Measurements from ENCODE around the gene TRUB2. TPM values are rescaled to one million over a fixed set of nuclear protein-coding genes. Genes with fewer than 3 reads are reported as not detected.

The TRUB2 gene
- total RNA-seq, 1 experiment from 2014 or later = 34.1 TPM

DNA sequence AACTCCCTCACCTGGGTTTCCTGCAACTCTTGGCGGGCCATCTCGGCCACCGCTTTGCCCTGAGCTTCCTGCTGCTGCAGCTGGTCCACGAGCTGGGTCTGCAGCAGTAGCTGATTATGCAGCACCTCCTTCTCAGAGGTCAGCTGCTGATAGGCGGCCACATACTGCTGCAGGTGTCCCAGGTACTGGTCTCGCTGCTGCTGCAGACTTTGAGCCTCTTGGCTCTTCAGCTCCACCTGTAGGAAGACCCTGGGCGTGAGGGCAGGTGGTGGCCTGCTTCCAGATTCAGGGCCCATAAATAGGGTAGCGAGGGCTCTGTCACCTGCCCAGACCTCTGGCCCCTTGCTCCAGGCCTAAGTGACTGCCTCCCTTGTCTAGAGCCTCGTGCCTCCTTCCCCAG is 63.1 kb downstream of the TRUB2 start:
- peaks cover 3% of the 10 kb centered on the region; the same call in 1 of the 2 replicates for H3K36me3 ChIP-seq (ENCODE audit: control insufficient read depth, insufficient read depth, low read length)
- ChIA-PET POLR2A (interaction anchor here (0.7 kb wide), 1 partner anchor 17 kb away, joined by 5 read pairs; the partner anchor contains the start of genes GOLGA2 and SWI5), CTCF (interaction anchor here (0.6 to 1.2 kb wide), 4 partner anchors 9 to 194 kb away, joined by 3 to 13 read pairs (median 4); no protein-coding TSS in a partner anchor)
- no peaks in the 10 kb centered on the region for H3K27me3 ChIP-seq (replicated peaks; ENCODE audit: control insufficient read depth, insufficient read depth, low read length)
- no peak overlapping the region for H3K27ac Mint-ChIP-seq (ENCODE audit: unreplicated experiment)
- H3K9me3 Mint-ChIP-seq (ENCODE audit: unreplicated experiment) = no peaks in the 10 kb centered on the region
- no peaks in the 10 kb centered on the region for H3K9me3 ChIP-seq
- H3K4me3 Mint-ChIP-seq (ENCODE audit: unreplicated experiment) = no peak overlapping the region
- TF ChIP-seq, protein P1, sequence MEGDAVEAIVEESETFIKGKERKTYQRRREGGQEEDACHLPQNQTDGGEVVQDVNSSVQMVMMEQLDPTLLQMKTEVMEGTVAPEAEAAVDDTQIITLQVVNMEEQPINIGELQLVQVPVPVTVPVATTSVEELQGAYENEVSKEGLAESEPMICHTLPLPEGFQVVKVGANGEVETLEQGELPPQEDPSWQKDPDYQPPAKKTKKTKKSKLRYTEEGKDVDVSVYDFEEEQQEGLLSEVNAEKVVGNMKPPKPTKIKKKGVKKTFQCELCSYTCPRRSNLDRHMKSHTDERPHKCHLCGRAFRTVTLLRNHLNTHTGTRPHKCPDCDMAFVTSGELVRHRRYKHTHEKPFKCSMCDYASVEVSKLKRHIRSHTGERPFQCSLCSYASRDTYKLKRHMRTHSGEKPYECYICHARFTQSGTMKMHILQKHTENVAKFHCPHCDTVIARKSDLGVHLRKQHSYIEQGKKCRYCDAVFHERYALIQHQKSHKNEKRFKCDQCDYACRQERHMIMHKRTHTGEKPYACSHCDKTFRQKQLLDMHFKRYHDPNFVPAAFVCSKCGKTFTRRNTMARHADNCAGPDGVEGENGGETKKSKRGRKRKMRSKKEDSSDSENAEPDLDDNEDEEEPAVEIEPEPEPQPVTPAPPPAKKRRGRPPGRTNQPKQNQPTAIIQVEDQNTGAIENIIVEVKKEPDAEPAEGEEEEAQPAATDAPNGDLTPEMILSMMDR (IDR thresholded peaks at IDR 0.05; ENCODE audit: insufficient read depth in 1 of 2, low read depth in 1 of 2, low read length in 1 of 2, severe bottlenecking in 1 of 2, unreplicated experiment in 1 of 2) = peak in 1 of 2 experiments; percentile 40
- no TSS peak for BruUV-seq (replicated peaks)
- peaks cover 56% of the 10 kb centered on the region for H3K36me3 Mint-ChIP-seq (ENCODE audit: insufficient read depth, unreplicated experiment)
- intact Hi-C loops (cut with micrococcal nuclease; ENCODE audit: unreplicated experiment) = no loop called here
- no peaks in the 10 kb centered on the region for H3K4me1 ChIP-seq
- peak in 1 of 2 experiments; percentile 48 for DNase-seq
- no peaks in the 10 kb centered on the region for H3K27me3 Mint-ChIP-seq (ENCODE audit: insufficient read depth, unreplicated experiment)
- no peaks in the 10 kb centered on the region for H3K4me1 Mint-ChIP-seq (ENCODE audit: low read depth, unreplicated experiment)
- no peak overlapping the region for H3K4me3 ChIP-seq (ENCODE audit: low read depth, low read length)

DNA sequence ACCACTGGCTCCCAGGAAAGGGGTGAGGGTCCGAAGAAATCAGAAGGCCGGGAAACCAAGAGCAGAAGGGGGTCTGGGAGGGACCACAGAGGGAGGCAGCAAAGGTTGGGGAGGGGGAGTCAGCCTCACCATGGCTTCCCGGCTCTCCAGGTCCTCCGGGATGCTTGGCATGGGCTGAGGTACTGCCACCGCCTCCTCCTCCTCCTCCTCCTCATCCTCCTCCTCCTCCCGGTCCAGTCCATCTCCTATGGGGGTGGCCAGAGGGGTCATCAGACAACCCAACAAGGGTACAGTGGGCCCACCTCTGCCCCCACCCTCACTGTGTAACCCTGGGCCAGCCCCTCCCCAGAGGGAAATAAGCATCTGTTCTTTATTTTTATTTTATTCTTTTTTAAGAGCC is 63.9 kb downstream of the TRUB2 start:
- Mint-ChIP-seq H3K4me1 (ENCODE audit: low read depth, unreplicated experiment) (no peaks in the 10 kb centered on the region), H3K27me3 (ENCODE audit: insufficient read depth, unreplicated experiment) (no peaks in the 10 kb centered on the region), H3K27ac (ENCODE audit: unreplicated experiment) (peak overlapping the region; percentile 56), H3K9me3 (ENCODE audit: unreplicated experiment) (no peaks in the 10 kb centered on the region), H3K4me3 (ENCODE audit: unreplicated experiment) (no peak overlapping the region), H3K36me3 (ENCODE audit: insufficient read depth, unreplicated experiment) (peaks cover 56% of the 10 kb centered on the region)
- no TSS peak for BruUV-seq (replicated peaks)
- no peak for DNase-seq
- ChIA-PET POLR2A (no interaction called here), CTCF (interaction anchor here (0.8 to 1.2 kb wide), 2 partner anchors 37 to 65 kb away, joined by 3 to 7 read pairs; no protein-coding TSS in a partner anchor)
- Histone ChIP-seq H3K27me3 (replicated peaks; ENCODE audit: control insufficient read depth, insufficient read depth, low read length) (no peaks in the 10 kb centered on the region), H3K4me1 (no peaks in the 10 kb centered on the region), H3K4me3 (ENCODE audit: low read depth, low read length) (no peak overlapping the region), H3K9me3 (no peaks in the 10 kb centered on the region), H3K36me3 (ENCODE audit: control insufficient read depth, insufficient read depth, low read length) (peaks cover 3% of the 10 kb centered on the region; the same call in 1 of the 2 replicates)
- TF ChIP-seq, protein P1 (IDR thresholded peaks at IDR 0.05; ENCODE audit: insufficient read depth in 1 of 2, low read depth in 1 of 2, low read length in 1 of 2, severe bottlenecking in 1 of 2, unreplicated experiment in 1 of 2) = no peak
- intact Hi-C loops (cut with micrococcal nuclease; ENCODE audit: unreplicated experiment) = no loop called here

DNA sequence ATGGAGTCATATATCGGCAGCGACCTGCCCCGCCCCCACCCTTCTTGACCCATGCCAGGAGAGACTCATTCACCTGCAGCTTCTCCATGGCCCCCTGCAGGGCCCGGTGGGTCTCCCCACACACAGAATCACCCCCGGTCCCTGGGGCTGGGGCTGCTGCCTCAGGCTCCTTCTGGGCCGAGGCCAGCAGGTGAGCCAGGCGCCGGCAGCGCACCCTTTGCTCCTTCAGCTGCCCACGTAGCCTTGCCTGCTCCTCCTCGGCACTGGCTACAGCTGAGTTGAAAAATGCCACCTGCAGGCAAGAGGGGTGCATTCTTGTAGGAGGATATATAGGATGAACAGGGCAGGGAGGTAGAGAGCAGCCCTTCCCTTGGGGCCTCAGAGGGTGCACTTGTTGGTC is 64.3 kb downstream of the TRUB2 start:
- Histone ChIP-seq H3K9me3 (no peaks in the 10 kb centered on the region), H3K4me3 (ENCODE audit: low read depth, low read length) (no peak overlapping the region), H3K36me3 (ENCODE audit: control insufficient read depth, insufficient read depth, low read length) (peaks cover 3% of the 10 kb centered on the region; the same call in 1 of the 2 replicates), H3K4me1 (no peaks in the 10 kb centered on the region), H3K27me3 (replicated peaks; ENCODE audit: control insufficient read depth, insufficient read depth, low read length) (no peaks in the 10 kb centered on the region)
- intact Hi-C loops (cut with micrococcal nuclease; ENCODE audit: unreplicated experiment) = no loop called here
- Mint-ChIP-seq H3K27ac (ENCODE audit: unreplicated experiment) (peak overlapping the region; percentile 56), H3K4me3 (ENCODE audit: unreplicated experiment) (peak overlapping the region; percentile 20), H3K9me3 (ENCODE audit: unreplicated experiment) (no peaks in the 10 kb centered on the region), H3K4me1 (ENCODE audit: low read depth, unreplicated experiment) (no peaks in the 10 kb centered on the region), H3K27me3 (ENCODE audit: insufficient read depth, unreplicated experiment) (no peaks in the 10 kb centered on the region), H3K36me3 (ENCODE audit: insufficient read depth, unreplicated experiment) (peaks cover 52% of the 10 kb centered on the region)
- TF ChIP-seq, protein P1 (IDR thresholded peaks at IDR 0.05; ENCODE audit: insufficient read depth in 1 of 2, low read depth in 1 of 2, low read length in 1 of 2, severe bottlenecking in 1 of 2, unreplicated experiment in 1 of 2) = no peak
- BruUV-seq (replicated peaks) = no TSS peak
- no peak for DNase-seq
- POLR2A ChIA-PET = no interaction called here
- CTCF ChIA-PET = interaction anchor here (0.8 to 0.9 kb wide), 2 partner anchors 11 to 65 kb away, joined by 3 to 7 read pairs; no protein-coding TSS in a partner anchor
